NAMALWA (cell line): ENCODE results near the gene PEX14.

Source experiments
- DNase-seq: peaks from one replicate; pipeline ENCODE4 v3.0.0-alpha.2; 2015; ENCODE audit warnings: low spot score

Gene PEX14

GRCh38 chr1:10634428-10635084 is 159.8 kb downstream of the PEX14 start:
- no peak for DNase-seq

- no peak for DNase-seq
Measured at GRCh38 chr1:10635085-10635896, 160.5 kb downstream of the PEX14 start.

GRCh38 chr1:10635992-10636391 is 161.2 kb downstream of the PEX14 start:
- no peak for DNase-seq

GRCh38 chr1:10637400-10637799 is 162.7 kb downstream of the PEX14 start:
- DNase-seq: no peak

- DNase-seq: no peak
Measured at GRCh38 chr1:10637834-10638558, 163.2 kb downstream of the PEX14 start.

- DNase-seq: no peak
Measured at GRCh38 chr1:10638559-10639005, 163.8 kb downstream of the PEX14 start.

GRCh38 chr1:10639011-10639774 is 164.4 kb downstream of the PEX14 start:
- no peak for DNase-seq

- no peak for DNase-seq
Measured at GRCh38 chr1:10639775-10640578, 165.2 kb downstream of the PEX14 start.

- DNase-seq: no peak
Measured at GRCh38 chr1:10640843-10641553, 166.2 kb downstream of the PEX14 start.

- DNase-seq: no peak
Measured at GRCh38 chr1:10641976-10642375, 167.2 kb downstream of the PEX14 start.

GRCh38 chr1:10642403-10643080 is 167.8 kb downstream of the PEX14 start:
- DNase-seq: no peak

- no peak for DNase-seq
Measured at GRCh38 chr1:10643607-10644306, 169.0 kb downstream of the PEX14 start.

GRCh38 chr1:10644307-10645128 is 169.8 kb downstream of the PEX14 start:
- no peak for DNase-seq

- peak; percentile 26 for DNase-seq
Measured at GRCh38 chr1:10646347-10646861, 171.7 kb downstream of the PEX14 start.

GRCh38 chr1:10647414-10648170 is 172.8 kb downstream of the PEX14 start:
- no peak for DNase-seq

GRCh38 chr1:10648689-10649516 is 174.2 kb downstream of the PEX14 start:
- DNase-seq: no peak
